ENCODE data around the gene PTGS2. TPM values are rescaled to one million over a fixed set of nuclear protein-coding genes. Genes with fewer than 3 reads are reported as not detected.

PTGS2 gene
- total RNA-seq, 1 experiment from 2014 or later = 0.20 TPM

GRCh38 chr1:186683652-186684410, 3.6 kb upstream of the PTGS2 start:
- CTCF ChIA-PET = interaction anchor here (0.6 to 1.1 kb wide), 2 partner anchors 170 to 309 kb away, joined by 3 to 4 read pairs; partner anchors contain the start of gene TPR
- peaks cover 16% of the 10 kb centered on the region for H3K27me3 Mint-ChIP-seq (ENCODE audit: low read depth)
- H3K9me3 Mint-ChIP-seq = peaks cover 6% of the 10 kb centered on the region; the same call in 1 of the 2 replicates
- no peaks in the 10 kb centered on the region for H3K36me3 Mint-ChIP-seq
- TF ChIP-seq NR2C2 (CRISPR knock-in tag; IDR thresholded peaks at IDR 0.05) (no peak), KAT7 (CRISPR knock-in tag; IDR thresholded peaks at IDR 0.05; ENCODE audit: borderline replicate concordance) (no peak), IRF1 (CRISPR knock-in tag; IDR thresholded peaks at IDR 0.05) (no peak), ZNF423 (CRISPR knock-in tag; IDR thresholded peaks at IDR 0.05) (no peak), MLX (CRISPR knock-in tag; IDR thresholded peaks at IDR 0.05) (no peak), FOXJ3 (CRISPR knock-in tag; IDR thresholded peaks at IDR 0.05; ENCODE audit: borderline replicate concordance) (no peak)
- no peak overlapping the region for H3K27ac Mint-ChIP-seq
- no peak for DNase-seq (ENCODE audit: low spot score)
- H3K4me1 Mint-ChIP-seq = peaks cover 13% of the 10 kb centered on the region
- no peak overlapping the region for H3K4me3 Mint-ChIP-seq
- ATAC-seq = no peak
- POLR2A ChIA-PET = interaction anchor here (1.2 kb wide), 1 partner anchor 39 kb away, joined by 3 read pairs; no protein-coding TSS in a partner anchor

- ATAC-seq (no peak), DNase-seq (ENCODE audit: low spot score) (no peak)
- Mint-ChIP-seq H3K4me1 (peaks cover 13% of the 10 kb centered on the region), H3K36me3 (no peaks in the 10 kb centered on the region), H3K27me3 (ENCODE audit: low read depth) (peaks cover 19% of the 10 kb centered on the region), H3K4me3 (no peak overlapping the region), H3K9me3 (peaks cover 3% of the 10 kb centered on the region; the same call in 1 of the 2 replicates), H3K27ac (no peak overlapping the region)
- ChIA-PET CTCF (interaction anchor here (1.0 kb wide), 2 partner anchors 34 to 40 kb away, joined by 3 read pairs; no protein-coding TSS in a partner anchor), POLR2A (interaction anchor here (1.2 kb wide), 1 partner anchor 40 kb away, joined by 3 read pairs; no protein-coding TSS in a partner anchor)
- TF ChIP-seq ATF3 (CRISPR knock-in tag; conservative IDR thresholded peaks at IDR 0.05) (no peak), E2F5 (CRISPR knock-in tag; IDR thresholded peaks at IDR 0.05) (no peak), ZNF138 (CRISPR knock-in tag; conservative IDR thresholded peaks at IDR 0.05) (no peak), SMAD4 (CRISPR knock-in tag; IDR thresholded peaks at IDR 0.05) (no peak), FOXP1 (CRISPR knock-in tag; IDR thresholded peaks at IDR 0.05; ENCODE audit: borderline replicate concordance) (no peak), TP53 (CRISPR knock-in tag; IDR thresholded peaks at IDR 0.05) (no peak)
These were observed 2.5 kb upstream of the PTGS2 start for GRCh38 chr1:186682736-186683135.

GRCh38 chr1:186681801-186682200, 1.6 kb upstream of the PTGS2 start:
- no peak overlapping the region for H3K4me3 Mint-ChIP-seq
- no peak overlapping the region for H3K27ac Mint-ChIP-seq
- TF ChIP-seq JAZF1 (CRISPR knock-in tag; IDR thresholded peaks at IDR 0.05) (no peak), AR (CRISPR knock-in tag; IDR thresholded peaks at IDR 0.05) (no peak), ATF6 (CRISPR knock-in tag; IDR thresholded peaks at IDR 0.05) (no peak), NR1H2 (CRISPR knock-in tag; IDR thresholded peaks at IDR 0.05) (no peak), ZBTB43 (CRISPR knock-in tag; IDR thresholded peaks at IDR 0.05) (no peak)
- DNase-seq (ENCODE audit: low spot score) (no peak), ATAC-seq (no peak)
- H3K27me3 Mint-ChIP-seq (ENCODE audit: low read depth) = peaks cover 19% of the 10 kb centered on the region
- peaks cover 13% of the 10 kb centered on the region for H3K4me1 Mint-ChIP-seq
- H3K9me3 Mint-ChIP-seq = no peaks in the 10 kb centered on the region
- ChIA-PET CTCF (interaction anchor here (1.0 kb wide), 1 partner anchor 278 kb away, joined by 3 read pairs; no protein-coding TSS in a partner anchor), POLR2A (no interaction called here)
- no peaks in the 10 kb centered on the region for H3K36me3 Mint-ChIP-seq

Measured in WTC11 (cell line).